ENCODE data around the gene PLAAT3. TPM values are rescaled to one million over a fixed set of nuclear protein-coding genes. Genes with fewer than 3 reads are reported as not detected.

The PLAAT3 gene
- total and polyA plus RNA-seq, 12 donors: 31.8 to 138 (median 56.9) TPM

DNA sequence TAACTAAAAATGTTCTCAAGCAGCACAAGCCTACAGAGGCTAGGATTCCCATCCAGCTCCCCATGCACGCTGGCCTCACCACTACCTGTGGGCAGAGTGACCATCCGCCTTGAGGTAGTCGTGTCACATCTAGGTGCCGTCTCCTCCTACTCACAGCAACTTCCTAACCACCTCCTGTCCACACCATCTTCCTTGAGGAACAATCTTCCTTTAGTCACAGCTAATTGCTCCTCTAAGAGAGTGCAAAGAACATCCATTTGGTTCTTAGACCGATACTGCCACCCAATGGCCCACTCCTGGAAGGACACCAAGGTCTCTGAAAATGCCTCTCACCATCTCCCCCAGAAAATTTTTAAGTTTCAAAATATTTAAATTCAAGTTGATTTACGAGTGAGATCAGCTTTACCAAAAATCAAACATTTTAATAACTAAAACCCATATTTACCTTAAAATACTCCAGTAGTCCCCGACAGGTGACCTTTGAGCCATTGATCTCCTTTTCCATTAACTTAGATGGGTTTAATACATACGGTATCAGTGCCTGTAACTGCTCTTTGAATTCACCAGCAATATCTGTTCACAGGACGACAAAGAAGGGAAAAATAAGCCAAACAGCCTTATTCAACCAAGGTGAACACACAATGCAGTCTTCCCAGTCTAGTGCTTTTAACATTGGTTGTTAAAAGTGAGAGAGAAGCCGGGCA lies 21.7 kb upstream of the PLAAT3 start:
- no peak overlapping the region for H3K4me3 ChIP-seq
- H3K27me3 ChIP-seq: no peaks in the 10 kb centered on the region
- peaks cover 0 to 48% of the 10 kb centered on the region in 2 donors for H3K36me3 ChIP-seq (replicated peaks in 1 of 2)
- WGBS, 4 donors: 63 to 69% (median 67%) methylated on average over 10 of the region's 10 CpGs
- intact Hi-C loops (cut with DNase I): loop anchor here (5.0 to 10.0 kb wide), 2 partner anchors 99 to 159 kb away; no protein-coding TSS in a partner anchor
- DNase-seq: peak; percentile 49 to 83 (median 58)
- no peaks in the 10 kb centered on the region for H3K4me1 ChIP-seq (replicated peaks in 1 of 2)
- no peak overlapping the region for H3K27ac ChIP-seq
- no peak for TF ChIP-seq POLR2A (IDR thresholded peaks at IDR 0.05)
- TF ChIP-seq, protein P1, sequence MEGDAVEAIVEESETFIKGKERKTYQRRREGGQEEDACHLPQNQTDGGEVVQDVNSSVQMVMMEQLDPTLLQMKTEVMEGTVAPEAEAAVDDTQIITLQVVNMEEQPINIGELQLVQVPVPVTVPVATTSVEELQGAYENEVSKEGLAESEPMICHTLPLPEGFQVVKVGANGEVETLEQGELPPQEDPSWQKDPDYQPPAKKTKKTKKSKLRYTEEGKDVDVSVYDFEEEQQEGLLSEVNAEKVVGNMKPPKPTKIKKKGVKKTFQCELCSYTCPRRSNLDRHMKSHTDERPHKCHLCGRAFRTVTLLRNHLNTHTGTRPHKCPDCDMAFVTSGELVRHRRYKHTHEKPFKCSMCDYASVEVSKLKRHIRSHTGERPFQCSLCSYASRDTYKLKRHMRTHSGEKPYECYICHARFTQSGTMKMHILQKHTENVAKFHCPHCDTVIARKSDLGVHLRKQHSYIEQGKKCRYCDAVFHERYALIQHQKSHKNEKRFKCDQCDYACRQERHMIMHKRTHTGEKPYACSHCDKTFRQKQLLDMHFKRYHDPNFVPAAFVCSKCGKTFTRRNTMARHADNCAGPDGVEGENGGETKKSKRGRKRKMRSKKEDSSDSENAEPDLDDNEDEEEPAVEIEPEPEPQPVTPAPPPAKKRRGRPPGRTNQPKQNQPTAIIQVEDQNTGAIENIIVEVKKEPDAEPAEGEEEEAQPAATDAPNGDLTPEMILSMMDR (IDR thresholded peaks at IDR 0.05): peak; percentile 36 to 90 (median 80)
- H3K9me3 ChIP-seq (replicated peaks in 1 of 3): no peaks in the 10 kb centered on the region

DNA sequence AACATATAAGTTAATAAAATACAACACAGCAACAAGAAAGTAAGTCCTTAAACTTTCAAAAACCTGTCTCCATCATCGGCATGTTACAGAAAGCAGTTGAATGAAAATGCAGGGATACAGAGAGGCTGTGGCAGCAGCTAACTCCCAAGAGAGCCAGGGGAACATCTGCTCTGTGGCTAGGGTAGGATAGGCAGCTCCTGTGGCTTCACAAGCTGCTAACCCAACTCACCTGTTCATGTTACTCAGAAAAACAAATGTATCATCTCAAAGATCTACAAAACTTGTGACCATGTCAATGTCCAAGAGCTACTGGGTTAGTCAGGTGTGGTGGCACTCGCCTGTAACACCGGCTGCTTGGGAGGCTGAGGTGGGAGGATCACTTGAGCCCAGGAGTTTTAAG lies 15.2 kb upstream of the PLAAT3 start:
- intact Hi-C loops (cut with DNase I): no loop called here
- peaks cover 0 to 54% of the 10 kb centered on the region in 2 donors for H3K36me3 ChIP-seq (replicated peaks in 1 of 2)

DNA sequence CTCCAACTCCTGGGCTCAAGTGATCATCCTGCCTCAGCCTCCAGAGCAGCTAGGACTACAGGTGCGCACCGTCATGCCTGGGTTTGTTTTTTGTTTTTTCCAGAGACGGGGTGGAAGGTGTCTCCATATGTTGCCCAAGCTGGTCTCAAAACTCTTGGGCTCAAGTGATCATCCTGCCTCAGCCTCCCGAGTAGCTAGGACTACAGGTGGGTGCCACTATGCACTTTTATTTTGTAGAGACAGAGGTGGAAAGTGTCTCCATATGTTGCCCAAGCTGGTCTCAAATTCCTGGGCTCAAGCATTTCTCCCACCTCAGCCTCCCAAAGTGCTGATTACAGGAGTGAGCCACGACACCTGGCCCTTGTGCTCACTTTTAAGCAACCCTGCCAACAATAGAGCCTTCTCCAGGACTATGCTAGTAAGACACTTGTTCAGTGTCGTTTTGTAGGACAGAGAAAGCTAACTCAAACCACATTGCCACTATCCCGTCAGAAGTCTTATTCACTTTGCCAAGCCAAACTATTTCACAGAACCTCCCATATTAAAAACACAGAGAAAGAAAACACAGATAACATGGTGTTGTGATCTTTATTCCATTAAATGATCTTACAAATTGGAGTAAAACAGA lies 9.4 kb upstream of the PLAAT3 start:
- intact Hi-C loops (cut with DNase I): no loop called here
- Histone ChIP-seq H3K4me1 (replicated peaks in 1 of 2) (no peaks in the 10 kb centered on the region), H3K9me3 (replicated peaks in 1 of 3) (no peaks in the 10 kb centered on the region), H3K27ac (no peak overlapping the region), H3K27me3 (no peaks in the 10 kb centered on the region), H3K4me3 (no peak overlapping the region), H3K36me3 (replicated peaks in 1 of 2) (peaks cover 0 to 9% of the 10 kb centered on the region in 2 donors)
- TF ChIP-seq, protein P1 (IDR thresholded peaks at IDR 0.05): no peak
- no peak for TF ChIP-seq POLR2A (IDR thresholded peaks at IDR 0.05)
- 63 to 80% (median 67%) methylated on average over 6 to 7 of the region's 7 CpGs for WGBS, 4 donors
- no peak for DNase-seq

More for the DNA sequence above, 15.2 kb upstream of the PLAAT3 start:
- Histone ChIP-seq H3K4me1 (replicated peaks in 1 of 2) (no peaks in the 10 kb centered on the region), H3K27me3 (no peaks in the 10 kb centered on the region), H3K9me3 (replicated peaks in 1 of 3) (no peaks in the 10 kb centered on the region), H3K4me3 (no peak overlapping the region), H3K27ac (no peak overlapping the region)
- WGBS, 4 donors: 96 to 99% (median 98%) methylated on average over 3 of the region's 3 CpGs
- no peak for DNase-seq
- TF ChIP-seq POLR2A (IDR thresholded peaks at IDR 0.05): no peak
- TF ChIP-seq, protein P1 (IDR thresholded peaks at IDR 0.05): no peak

DNA sequence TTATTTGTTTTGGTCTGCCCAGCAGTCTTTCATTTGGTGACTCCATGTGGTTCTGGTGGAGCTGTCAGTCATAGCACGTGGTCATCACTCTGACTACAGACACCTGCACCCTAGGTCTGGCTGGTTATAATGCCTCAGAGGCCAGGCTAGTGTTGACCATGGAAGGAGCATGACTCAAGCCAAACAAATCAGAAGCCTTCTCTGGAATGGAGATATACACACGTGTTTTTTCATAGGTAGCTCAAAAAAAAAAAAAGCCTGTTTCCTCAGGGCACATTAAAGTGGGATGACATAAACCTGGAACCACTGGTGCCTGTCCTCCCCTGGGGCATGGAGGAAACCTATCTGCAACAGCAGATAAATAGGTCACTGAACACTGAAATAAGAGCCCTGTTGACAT lies 8.1 kb upstream of the PLAAT3 start:
- 47 to 67% (median 56%) methylated on average over 2 of the region's 2 CpGs for WGBS, 4 donors
- no peak for DNase-seq
- Histone ChIP-seq H3K4me1 (replicated peaks in 1 of 2) (no peaks in the 10 kb centered on the region), H3K27ac (no peak overlapping the region), H3K4me3 (no peak overlapping the region), H3K27me3 (no peaks in the 10 kb centered on the region), H3K9me3 (replicated peaks in 1 of 3) (no peaks in the 10 kb centered on the region), H3K36me3 (replicated peaks in 1 of 2) (no peaks in the 10 kb centered on the region)
- intact Hi-C loops (cut with DNase I): no loop called here
- TF ChIP-seq POLR2A (IDR thresholded peaks at IDR 0.05): no peak
- TF ChIP-seq, protein P1 (IDR thresholded peaks at IDR 0.05): no peak

Data from adrenal gland (tissue), 12 donors.